ENCODE measurements around the gene MTA1.

The MTA1 gene

GRCh38 chr14:105398726-105399465 lies 20.7 kb upstream of the MTA1 start:
- H3F3A ChIP-seq (ENCODE audit: control insufficient read depth, insufficient read depth), result peaks cover 6% of the 10 kb centered on the region; the same call in 1 of the 2 replicates
- peaks cover 29% of the 10 kb centered on the region for H3K4me1 ChIP-seq (ENCODE audit: control insufficient read depth, low read length)
- peaks cover 26% of the 10 kb centered on the region for H3K36me3 ChIP-seq (ENCODE audit: control insufficient read depth, low read length)
- H3K4me2 ChIP-seq (ENCODE audit: low read length), result peak overlapping the region; percentile 85
- TF ChIP-seq CTCF (IDR thresholded peaks at IDR 0.05; ENCODE audit: low read depth, low read length, poor library complexity, severe bottlenecking) (peak; percentile 19), EZH2phosphoT487 (IDR thresholded peaks at IDR 0.05; ENCODE audit: borderline replicate concordance, low read length) (no peak)
- H4K20me1 ChIP-seq (ENCODE audit: control insufficient read depth, insufficient read depth, low read depth, low read length), result no peaks in the 10 kb centered on the region
- H3K9me3 ChIP-seq (ENCODE audit: control insufficient read depth, insufficient read depth, low read length), result no peaks in the 10 kb centered on the region
- H3K27me3 ChIP-seq (ENCODE audit: control insufficient read depth, low read length), result no peaks in the 10 kb centered on the region
- peak overlapping the region; percentile 95 for H3K4me3 ChIP-seq (ENCODE audit: low read length)
- peak overlapping the region; percentile 69 for H3K27ac ChIP-seq (ENCODE audit: low read depth, low read length)
- peaks cover 26% of the 10 kb centered on the region for H3K79me2 ChIP-seq (ENCODE audit: control insufficient read depth, low read length)
- no peaks in the 10 kb centered on the region for H3K9me2 ChIP-seq (replicated peaks; ENCODE audit: control insufficient read depth, low read length)

- no peaks in the 10 kb centered on the region for H3K9me3 ChIP-seq (ENCODE audit: control insufficient read depth, insufficient read depth, low read length)
- H3K9me2 ChIP-seq (replicated peaks; ENCODE audit: control insufficient read depth, low read length), result no peaks in the 10 kb centered on the region
- peaks cover 26% of the 10 kb centered on the region for H3K36me3 ChIP-seq (ENCODE audit: control insufficient read depth, low read length)
- peak overlapping the region; percentile 95 for H3K4me3 ChIP-seq (ENCODE audit: low read length)
- H3F3A ChIP-seq (ENCODE audit: control insufficient read depth, insufficient read depth), result peaks cover 6% of the 10 kb centered on the region; the same call in 1 of the 2 replicates
- peak overlapping the region; percentile 85 for H3K4me2 ChIP-seq (ENCODE audit: low read length)
- H4K20me1 ChIP-seq (ENCODE audit: control insufficient read depth, insufficient read depth, low read depth, low read length), result no peaks in the 10 kb centered on the region
- peaks cover 26% of the 10 kb centered on the region for H3K79me2 ChIP-seq (ENCODE audit: control insufficient read depth, low read length)
- H3K27me3 ChIP-seq (ENCODE audit: control insufficient read depth, low read length), result no peaks in the 10 kb centered on the region
- no peak overlapping the region for H3K27ac ChIP-seq (ENCODE audit: low read depth, low read length)
- peaks cover 31% of the 10 kb centered on the region for H3K4me1 ChIP-seq (ENCODE audit: control insufficient read depth, low read length)
- no peak for TF ChIP-seq CTCF (IDR thresholded peaks at IDR 0.05; ENCODE audit: low read depth, low read length, poor library complexity, severe bottlenecking)
- TF ChIP-seq EZH2phosphoT487 (IDR thresholded peaks at IDR 0.05; ENCODE audit: borderline replicate concordance, low read length), result no peak
These were observed 20.2 kb upstream of the MTA1 start for GRCh38 chr14:105399466-105399775.

GRCh38 chr14:105400016-105400415 lies 19.6 kb upstream of the MTA1 start:
- H3K27ac ChIP-seq (ENCODE audit: low read depth, low read length), result no peak overlapping the region
- H3K9me3 ChIP-seq (ENCODE audit: control insufficient read depth, insufficient read depth, low read length), result no peaks in the 10 kb centered on the region
- H3K79me2 ChIP-seq (ENCODE audit: control insufficient read depth, low read length), result peaks cover 26% of the 10 kb centered on the region
- H3F3A ChIP-seq (ENCODE audit: control insufficient read depth, insufficient read depth), result peaks cover 6% of the 10 kb centered on the region; the same call in 1 of the 2 replicates
- H3K4me3 ChIP-seq (ENCODE audit: low read length), result peak overlapping the region; percentile 95
- peak overlapping the region; percentile 85 for H3K4me2 ChIP-seq (ENCODE audit: low read length)
- H4K20me1 ChIP-seq (ENCODE audit: control insufficient read depth, insufficient read depth, low read depth, low read length), result no peaks in the 10 kb centered on the region
- H3K27me3 ChIP-seq (ENCODE audit: control insufficient read depth, low read length), result no peaks in the 10 kb centered on the region
- H3K36me3 ChIP-seq (ENCODE audit: control insufficient read depth, low read length), result peaks cover 26% of the 10 kb centered on the region
- no peaks in the 10 kb centered on the region for H3K9me2 ChIP-seq (replicated peaks; ENCODE audit: control insufficient read depth, low read length)
- TF ChIP-seq CTCF (IDR thresholded peaks at IDR 0.05; ENCODE audit: low read depth, low read length, poor library complexity, severe bottlenecking) (no peak), EZH2phosphoT487 (IDR thresholded peaks at IDR 0.05; ENCODE audit: borderline replicate concordance, low read length) (no peak)
- H3K4me1 ChIP-seq (ENCODE audit: control insufficient read depth, low read length), result peaks cover 32% of the 10 kb centered on the region
